ENCODE results near the gene DMRTC2.

DNA sequence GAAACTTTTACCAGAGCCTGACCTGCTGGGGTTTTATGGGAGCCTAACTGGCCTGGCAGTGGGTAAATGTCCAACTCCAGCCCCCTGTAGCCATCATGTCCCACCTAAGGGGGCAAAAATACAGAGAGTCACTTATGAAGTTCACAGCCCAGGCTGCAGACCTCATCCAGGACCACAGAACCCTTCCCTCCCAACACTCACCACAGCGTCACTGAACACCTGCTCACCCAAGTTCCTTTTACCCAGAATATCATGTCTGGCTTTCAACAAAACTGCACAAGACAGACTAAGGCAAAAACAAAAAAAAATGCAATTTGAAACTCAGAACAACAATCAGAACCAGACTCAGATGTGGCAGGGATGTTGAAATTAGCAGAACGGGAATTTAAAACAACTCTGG, 42.1 kb upstream of the DMRTC2 start:
- TF ChIP-seq, protein P1, sequence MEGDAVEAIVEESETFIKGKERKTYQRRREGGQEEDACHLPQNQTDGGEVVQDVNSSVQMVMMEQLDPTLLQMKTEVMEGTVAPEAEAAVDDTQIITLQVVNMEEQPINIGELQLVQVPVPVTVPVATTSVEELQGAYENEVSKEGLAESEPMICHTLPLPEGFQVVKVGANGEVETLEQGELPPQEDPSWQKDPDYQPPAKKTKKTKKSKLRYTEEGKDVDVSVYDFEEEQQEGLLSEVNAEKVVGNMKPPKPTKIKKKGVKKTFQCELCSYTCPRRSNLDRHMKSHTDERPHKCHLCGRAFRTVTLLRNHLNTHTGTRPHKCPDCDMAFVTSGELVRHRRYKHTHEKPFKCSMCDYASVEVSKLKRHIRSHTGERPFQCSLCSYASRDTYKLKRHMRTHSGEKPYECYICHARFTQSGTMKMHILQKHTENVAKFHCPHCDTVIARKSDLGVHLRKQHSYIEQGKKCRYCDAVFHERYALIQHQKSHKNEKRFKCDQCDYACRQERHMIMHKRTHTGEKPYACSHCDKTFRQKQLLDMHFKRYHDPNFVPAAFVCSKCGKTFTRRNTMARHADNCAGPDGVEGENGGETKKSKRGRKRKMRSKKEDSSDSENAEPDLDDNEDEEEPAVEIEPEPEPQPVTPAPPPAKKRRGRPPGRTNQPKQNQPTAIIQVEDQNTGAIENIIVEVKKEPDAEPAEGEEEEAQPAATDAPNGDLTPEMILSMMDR (IDR thresholded peaks at IDR 0.05) = no peak
- no peak for TF ChIP-seq POLR2A (IDR thresholded peaks at IDR 0.05)
